Breast epithelium (tissue), 4 donors: ENCODE measurements around the gene NEFH. TPM values are rescaled to one million over a fixed set of nuclear protein-coding genes. Genes with fewer than 3 reads are reported as not detected.
A peak's percentile ranks its signal among the peaks of the same experiment; 100 is the strongest.

Experiments
- DNase-seq, 2 donors: peaks; one replicate each; pipeline ENCODE4 v3.0.0-alpha.2; 2019; ENCODE audit warnings: low spot score in 2 of 2
- H3K27ac ChIP-seq, 2 donors: fragments of 200-600 bp; sonication (generic) in 1 of 2; one replicate each; pipeline ENCODE4 v1.5.1; 2016 to 2019; ENCODE audit warnings: mild to moderate bottlenecking in 1 of 2
- H3K27me3 ChIP-seq, 2 donors: fragments of 200-600 bp; sonication (generic) in 1 of 2; one replicate each; pipeline versions ENCODE4 v1.5.1 to v1.6.0; 2017 to 2019; ENCODE audit warnings: control low read depth in 1 of 2, mild to moderate bottlenecking in 1 of 2
- H3K36me3 ChIP-seq: fragments of 200-600 bp; one replicate; pipeline ENCODE4 v1.5.1; 2019
- H3K4me1 ChIP-seq, 2 donors: fragments of 200-600 bp; sonication (generic); one replicate each; pipeline ENCODE4 v1.5.1; 2016 to 2019; ENCODE audit warnings: control low read depth in 1 of 2
- H3K4me3 ChIP-seq, 3 donors: fragments of 200-600 bp; sonication (generic); 1 replicate in 2 of 3; 2 replicates in 1 of 3; pipeline ENCODE4 v1.5.1; 2016 to 2019; ENCODE audit warnings: mild to moderate bottlenecking in 3 of 3, moderate library complexity in 2 of 3
- H3K9me3 ChIP-seq, 2 donors: fragments of 200-600 bp; sonication (generic) in 1 of 2; one replicate each; pipeline ENCODE4 v1.5.1; 2016 to 2019; ENCODE audit warnings: control low read depth in 1 of 2
- CTCF ChIP-seq, 3 donors: fragments of 450-650 bp; IDR thresholded peaks; one replicate each; pipeline ENCODE4 v1.5.1; 2016 to 2017; ENCODE audit warnings: antibody characterized with exemption in 3 of 3, mild to moderate bottlenecking in 3 of 3, moderate library complexity in 3 of 3
- POLR2A ChIP-seq: fragments of 450-650 bp; IDR thresholded peaks from one replicate; pipeline ENCODE4 v1.6.1; 2016; ENCODE audit warnings: antibody characterized with exemption, mild to moderate bottlenecking, moderate library complexity
- POLR2AphosphoS5 ChIP-seq, 3 donors: sonication (generic); formaldehyde crosslinking; IDR thresholded peaks; one replicate each; pipeline ENCODE4 v1.6.1; 2017; ENCODE audit warnings: antibody characterized with exemption in 3 of 3
- intact Hi-C: fragments of 100-400 bp; cut with DNase I; formaldehyde crosslinking; loops from one replicate; pipeline ENCODE4 v1.15.1; 2023; ENCODE audit warnings: low total_unique reads
- total RNA-seq, 3 donors: library from RNA; depleted of rRNA; stranded (reverse); fragments of >200 nt; gene quantifications; one replicate each; pipeline ENCODE4 v1.1.0, GENCODE V29; 2016

Gene NEFH
- total RNA-seq, 3 donors from 2014 or later = 0.29 to 0.33 (median 0.32) TPM

GRCh38 chr22:29480512-29481264, 670 bp downstream of the NEFH start:
- Histone ChIP-seq H3K36me3 (no peaks in the 10 kb centered on the region), H3K9me3 (no peaks in the 10 kb centered on the region), H3K27ac (no peak overlapping the region), H3K4me3 (peak overlapping the region; percentile 10 to 56 (median 38)), H3K4me1 (peaks cover 0 to 6% of the 10 kb centered on the region in 2 donors), H3K27me3 (peaks cover 12 to 42% of the 10 kb centered on the region in 2 donors)
- no peak for DNase-seq
- TF ChIP-seq POLR2A = no peak
- no peak for TF ChIP-seq CTCF (IDR thresholded peaks at IDR 0.05)
- no peak for TF ChIP-seq POLR2AphosphoS5 (IDR thresholded peaks at IDR 0.05)
- intact Hi-C loops = no loop called here

GRCh38 chr22:29481265-29482000, 1.4 kb downstream of the NEFH start:
- H3K4me1 ChIP-seq = peaks cover 0 to 6% of the 10 kb centered on the region in 2 donors
- TF ChIP-seq POLR2AphosphoS5 (IDR thresholded peaks at IDR 0.05) (no peak), POLR2A (no peak), CTCF (IDR thresholded peaks at IDR 0.05) (no peak)
- no peak for DNase-seq
- H3K9me3 ChIP-seq = no peaks in the 10 kb centered on the region
- H3K27me3 ChIP-seq = peaks cover 12 to 42% of the 10 kb centered on the region in 2 donors
- no peaks in the 10 kb centered on the region for H3K36me3 ChIP-seq
- H3K4me3 ChIP-seq = peak overlapping the region; percentile 10 to 56 (median 38)
- H3K27ac ChIP-seq = no peak overlapping the region
- intact Hi-C loops = no loop called here

- DNase-seq = no peak
- H3K27ac ChIP-seq = no peak overlapping the region
- H3K27me3 ChIP-seq = peaks cover 12 to 42% of the 10 kb centered on the region in 2 donors
- H3K4me1 ChIP-seq = peaks cover 0 to 6% of the 10 kb centered on the region in 2 donors
- H3K4me3 ChIP-seq = no peak overlapping the region
- H3K9me3 ChIP-seq = no peaks in the 10 kb centered on the region
- TF ChIP-seq CTCF (IDR thresholded peaks at IDR 0.05) = no peak
- no peak for TF ChIP-seq POLR2AphosphoS5 (IDR thresholded peaks at IDR 0.05)
- TF ChIP-seq POLR2A = no peak
- no peaks in the 10 kb centered on the region for H3K36me3 ChIP-seq
- intact Hi-C loops = no loop called here
Measured at GRCh38 chr22:29482253-29482652, 2.2 kb downstream of the NEFH start.

GRCh38 chr22:29482726-29483125, 2.7 kb downstream of the NEFH start:
- Histone ChIP-seq H3K4me1 (peaks cover 0 to 6% of the 10 kb centered on the region in 2 donors), H3K9me3 (no peaks in the 10 kb centered on the region), H3K36me3 (no peaks in the 10 kb centered on the region), H3K4me3 (no peak overlapping the region), H3K27ac (no peak overlapping the region), H3K27me3 (peaks cover 12 to 42% of the 10 kb centered on the region in 2 donors)
- DNase-seq = no peak
- no peak for TF ChIP-seq POLR2AphosphoS5 (IDR thresholded peaks at IDR 0.05)
- TF ChIP-seq CTCF (IDR thresholded peaks at IDR 0.05) = no peak
- no peak for TF ChIP-seq POLR2A
- intact Hi-C loops = no loop called here

- no peak overlapping the region for H3K27ac ChIP-seq
- H3K9me3 ChIP-seq = no peaks in the 10 kb centered on the region
- intact Hi-C loops = no loop called here
- peaks cover 0 to 6% of the 10 kb centered on the region in 2 donors for H3K4me1 ChIP-seq
- H3K36me3 ChIP-seq = no peaks in the 10 kb centered on the region
- DNase-seq = no peak
- peaks cover 12 to 42% of the 10 kb centered on the region in 2 donors for H3K27me3 ChIP-seq
- no peak for TF ChIP-seq POLR2A
- TF ChIP-seq POLR2AphosphoS5 (IDR thresholded peaks at IDR 0.05) = no peak
- no peak for TF ChIP-seq CTCF (IDR thresholded peaks at IDR 0.05)
- no peak overlapping the region for H3K4me3 ChIP-seq
Measured at GRCh38 chr22:29483254-29483653, 3.2 kb downstream of the NEFH start.
